NCI-H1417 treated with DMSO at 0.1 percent for 48 hours (cell line): ENCODE data around the gene LYVE1.

Source experiments
- DNase-seq: peaks from one replicate; lab custom pipeline; 2025; lab: John Stamatoyannopoulos, UW

LYVE1 gene

DNA sequence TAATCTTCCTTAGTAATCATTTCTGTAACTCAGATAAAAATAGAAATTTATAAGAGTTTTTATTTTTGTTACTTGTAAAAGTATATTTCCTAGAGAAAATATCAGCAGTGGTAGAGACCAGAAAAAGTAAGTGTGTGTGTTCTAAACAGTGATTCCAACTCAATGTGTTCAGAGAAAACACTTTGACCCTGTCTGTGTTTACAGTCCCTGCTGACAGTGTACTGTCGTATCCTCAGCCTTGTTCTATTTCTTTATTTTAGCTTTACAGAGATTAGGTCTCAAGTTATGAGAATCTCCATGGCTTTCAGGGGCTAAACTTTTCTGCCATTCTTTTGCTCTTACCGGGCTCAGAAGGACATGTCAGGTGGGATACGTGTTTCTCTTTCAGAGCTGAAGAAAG, 10.2 kb downstream of the LYVE1 start:
- no peak for DNase-seq

DNA sequence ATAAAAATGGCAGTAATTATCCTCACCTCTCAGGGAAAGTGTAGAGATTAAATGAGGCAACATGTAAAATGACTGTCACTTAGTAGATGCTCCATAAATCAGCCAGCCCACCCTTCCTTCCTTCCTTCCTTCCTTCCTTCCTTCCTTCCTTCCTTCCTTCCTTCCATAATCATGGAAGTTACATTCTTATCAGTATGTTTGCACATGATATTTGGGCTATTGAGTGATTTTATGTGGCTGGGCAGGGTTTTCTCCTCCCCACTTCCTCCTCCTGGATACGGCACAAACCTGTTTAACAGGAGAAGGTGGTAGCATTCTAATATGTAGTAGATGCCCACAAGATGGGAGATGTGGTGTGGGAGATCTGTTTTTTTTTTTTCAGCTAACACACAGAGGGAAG, 11.9 kb downstream of the LYVE1 start:
- DNase-seq: no peak

DNA sequence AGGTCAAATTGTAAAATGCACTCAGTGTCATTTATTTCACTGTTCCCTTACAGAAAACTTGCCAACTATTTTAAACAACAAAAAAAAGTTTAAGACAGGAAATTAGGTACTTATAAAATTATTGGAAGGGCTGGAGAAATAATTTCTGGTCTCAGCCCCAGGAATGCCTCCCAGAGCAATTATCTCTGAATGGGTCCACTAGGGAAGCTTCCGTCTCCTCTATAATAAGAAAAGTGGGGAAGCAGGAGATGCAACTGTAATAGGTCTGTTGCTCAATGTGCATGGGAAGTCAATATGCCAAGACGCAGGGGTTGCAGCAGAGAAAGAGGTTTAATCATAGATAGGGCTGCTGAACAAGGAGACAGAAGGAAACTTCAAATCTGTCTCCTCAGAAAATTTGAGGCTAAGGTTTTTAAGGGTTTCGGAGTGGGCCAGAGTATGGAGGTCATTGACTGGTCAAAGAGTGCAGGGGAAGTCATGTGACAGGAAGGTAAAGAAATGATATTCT, 16.6 kb downstream of the LYVE1 start:
- DNase-seq: no peak

DNA sequence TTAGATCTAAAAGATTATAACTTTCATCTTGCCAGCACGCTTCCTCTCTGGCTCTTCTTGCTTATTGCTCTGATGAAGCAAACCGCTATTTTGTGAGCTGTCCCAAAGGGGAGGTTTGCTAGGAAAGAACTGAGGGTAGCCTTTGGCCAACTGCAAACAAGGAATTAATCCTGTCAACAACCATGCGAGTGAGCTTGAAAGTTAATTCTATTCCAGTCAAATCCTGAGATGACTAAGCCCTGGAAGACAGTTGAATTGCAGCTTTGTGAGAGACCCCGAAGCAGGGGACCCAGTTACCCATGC, 17.2 kb downstream of the LYVE1 start:
- DNase-seq: no peak

DNA sequence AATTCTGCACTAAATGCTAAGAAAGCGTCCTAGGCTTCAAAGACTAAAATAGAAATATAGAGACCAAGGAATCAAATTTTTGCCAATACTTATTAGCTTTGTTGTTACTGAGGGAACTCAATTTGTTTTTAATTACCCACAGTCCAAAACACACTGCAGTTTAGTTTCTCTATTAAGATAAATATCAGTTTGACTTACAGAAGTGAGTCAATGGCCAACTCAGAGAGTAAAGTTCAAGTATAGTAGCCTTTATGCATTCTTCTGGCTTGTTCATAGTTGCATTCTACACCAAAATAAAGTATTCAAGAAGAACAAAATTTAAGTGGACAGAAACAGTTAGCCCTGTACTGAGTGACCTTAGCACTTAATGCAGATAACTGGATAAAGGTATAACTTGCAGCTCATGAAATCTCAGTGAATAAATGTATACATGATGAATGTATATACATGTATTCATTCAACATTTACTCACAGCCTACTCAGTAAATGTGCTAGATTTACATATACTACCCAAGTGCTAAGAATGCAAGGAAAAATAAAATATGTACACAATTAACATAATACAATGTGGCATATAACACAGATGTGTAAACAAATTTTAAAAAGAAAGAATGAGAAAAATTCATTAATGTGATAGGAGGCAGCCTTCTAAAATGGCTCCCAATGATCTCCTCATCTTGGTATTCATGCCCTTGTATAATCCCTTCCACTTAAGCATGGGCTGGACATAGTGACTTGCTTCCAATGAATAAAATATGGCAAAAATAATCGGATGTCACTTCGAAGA, 17.8 kb downstream of the LYVE1 start:
- DNase-seq: no peak

DNA sequence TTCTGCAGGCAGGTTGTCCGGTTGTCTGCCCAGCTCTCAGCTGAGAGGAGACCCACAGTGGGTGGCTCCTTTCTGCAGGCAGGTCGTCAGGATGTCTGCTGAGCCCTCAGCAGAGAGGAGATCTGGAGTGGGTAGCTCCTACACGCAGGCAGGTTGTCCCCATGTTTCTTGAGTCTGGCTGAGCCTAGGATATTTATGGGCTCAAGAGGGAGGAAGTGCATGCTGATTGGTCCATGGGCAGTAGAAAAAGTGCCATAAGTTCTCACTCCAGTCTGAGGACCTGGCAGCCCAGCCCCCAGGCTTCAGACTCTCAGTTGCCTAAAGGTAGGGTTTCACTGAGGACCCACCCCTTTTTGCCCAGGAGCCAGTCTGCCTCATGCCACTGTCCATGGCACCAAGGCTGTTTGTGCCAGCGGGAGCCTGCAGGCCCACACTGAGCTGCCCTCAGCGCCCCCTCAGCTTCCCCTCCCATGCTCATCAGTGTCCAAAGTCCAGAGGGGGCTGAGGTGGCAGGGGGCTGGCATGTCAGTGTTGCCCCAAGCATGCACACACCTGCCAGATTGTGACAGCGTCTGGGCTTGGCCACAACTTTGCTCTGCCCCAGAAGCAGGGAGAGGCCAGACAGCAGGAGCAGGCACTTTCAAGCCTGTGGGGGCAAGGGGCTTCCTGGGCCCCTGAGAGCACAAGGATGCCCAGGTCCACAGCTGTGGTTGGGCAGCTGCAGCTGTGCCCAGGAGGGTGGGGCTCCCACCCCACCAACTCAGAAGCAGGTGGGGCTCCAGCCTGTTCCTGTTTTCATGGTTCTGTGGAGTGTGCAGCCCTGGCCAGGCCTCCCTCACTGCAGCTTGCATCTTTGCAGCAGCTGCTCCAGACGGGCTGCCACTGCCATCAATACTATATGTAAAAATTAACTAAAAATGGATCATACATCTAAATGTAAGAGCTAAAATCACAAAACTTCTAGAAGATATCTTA, 23.7 kb downstream of the LYVE1 start:
- DNase-seq: no peak

DNA sequence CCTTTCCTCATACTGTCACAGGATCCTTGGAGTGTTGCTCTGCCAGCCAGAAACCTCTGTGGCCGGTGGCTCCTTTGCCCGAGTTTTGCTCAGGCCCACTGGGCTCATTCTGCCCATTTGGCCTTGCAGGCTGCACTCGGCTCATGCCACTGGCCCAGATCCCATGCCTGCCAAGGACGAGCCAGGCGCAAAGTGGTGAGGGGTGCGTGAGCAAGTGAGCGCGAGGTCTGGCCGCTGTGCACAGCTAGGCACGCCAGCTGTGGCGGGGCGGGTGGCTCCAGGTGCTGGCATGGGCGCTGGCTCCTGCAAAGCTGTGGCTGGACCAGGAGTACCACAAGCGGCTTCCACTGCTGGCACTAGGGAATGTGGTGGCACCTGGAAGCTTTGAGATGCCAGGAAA, 24.7 kb downstream of the LYVE1 start:
- no peak for DNase-seq

DNA sequence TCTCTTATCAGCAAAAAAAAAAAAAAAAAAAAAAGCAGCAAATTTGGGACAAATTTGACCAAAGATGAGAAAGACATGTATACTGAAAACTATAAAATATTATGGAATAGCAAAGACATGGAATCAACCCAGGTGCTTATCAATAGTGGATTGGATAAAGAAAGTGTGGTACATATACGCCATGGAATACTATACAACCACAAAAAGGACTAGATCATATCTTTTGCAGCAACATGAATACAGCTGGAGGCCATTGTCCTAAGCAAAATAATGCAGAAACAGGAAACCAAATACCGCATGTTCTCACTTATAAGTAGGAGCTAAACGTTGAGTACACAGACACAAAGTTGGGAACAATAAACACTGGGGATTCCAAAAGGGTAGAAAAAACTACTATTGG, 25.7 kb downstream of the LYVE1 start:
- no peak for DNase-seq

DNA sequence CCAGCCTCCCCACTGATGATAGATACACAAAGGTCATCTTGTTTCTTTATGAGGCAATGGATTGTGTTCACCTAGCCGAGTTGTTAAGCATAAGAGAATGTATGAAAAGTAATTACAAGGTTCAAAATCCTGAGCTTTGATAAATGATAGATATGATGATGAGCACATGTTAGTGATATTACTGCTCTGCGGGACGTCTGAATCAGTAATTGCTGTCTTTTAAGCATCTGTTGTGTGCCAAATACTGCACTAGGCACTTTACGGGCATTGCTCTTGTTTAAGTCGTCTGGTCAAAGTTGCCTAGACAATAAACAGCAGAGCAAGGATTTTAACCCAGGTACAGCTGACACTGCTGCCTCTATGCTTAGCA, 26.9 kb downstream of the LYVE1 start:
- DNase-seq: peak; percentile 50

DNA sequence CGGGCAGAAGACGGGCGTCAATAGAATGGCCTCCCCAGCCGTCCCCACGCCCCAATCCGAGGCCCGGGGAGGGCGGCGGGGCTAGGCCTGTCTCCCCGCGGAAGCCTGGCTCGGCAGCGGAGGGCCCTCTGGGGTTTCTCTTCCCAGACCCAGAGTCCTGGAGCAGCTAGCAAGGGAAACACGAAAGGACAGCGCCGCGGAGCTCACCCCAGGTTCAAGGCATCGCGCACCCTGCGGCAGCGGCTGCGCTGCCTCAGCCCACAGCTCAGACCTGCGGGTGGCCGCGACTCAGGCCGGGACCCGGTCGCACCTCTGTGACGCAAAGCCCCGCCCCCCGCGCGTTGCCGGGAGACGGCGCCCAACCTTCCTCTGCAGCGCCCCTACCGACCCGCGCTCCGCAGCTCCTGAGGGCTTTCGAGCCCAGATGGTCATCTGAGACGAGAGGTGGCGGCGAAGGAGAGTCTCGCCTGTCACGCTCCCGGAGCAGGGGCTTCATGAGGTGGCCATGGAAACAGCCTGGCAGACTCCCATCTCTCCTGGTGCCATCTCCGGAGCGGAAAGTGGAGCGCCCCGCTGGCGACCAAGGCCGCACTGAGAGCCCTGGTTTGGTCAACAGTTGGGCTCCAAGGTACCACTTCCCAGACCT, 27.4 kb downstream of the LYVE1 start, which contains the start of gene RNF141:
Gene RNF141, minus strand, starts transcription at position 273 of the 646 bp plus-strand sequence. CDS start 7,029 bp downstream, outside the sequence.
- DNase-seq: peak; percentile 69

DNA sequence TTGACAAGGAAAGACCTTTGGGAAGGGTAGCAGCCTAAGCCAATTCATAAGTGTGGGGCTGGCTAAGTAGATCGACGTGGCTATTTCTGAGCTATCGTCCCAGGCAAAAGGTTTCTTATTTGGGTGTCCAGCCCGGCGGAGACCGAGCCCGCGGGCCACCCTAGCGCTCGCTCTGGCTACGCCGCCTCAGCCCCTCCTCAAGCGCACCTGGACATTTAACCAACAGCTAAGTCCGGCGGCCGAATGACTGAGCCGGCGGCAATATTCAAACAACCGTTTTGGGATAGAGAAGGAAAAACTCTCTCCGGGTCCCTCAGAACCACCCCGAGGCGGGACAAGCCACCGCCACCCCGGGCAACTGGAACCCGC, 27.9 kb downstream of the LYVE1 start:
- DNase-seq: no peak

DNA sequence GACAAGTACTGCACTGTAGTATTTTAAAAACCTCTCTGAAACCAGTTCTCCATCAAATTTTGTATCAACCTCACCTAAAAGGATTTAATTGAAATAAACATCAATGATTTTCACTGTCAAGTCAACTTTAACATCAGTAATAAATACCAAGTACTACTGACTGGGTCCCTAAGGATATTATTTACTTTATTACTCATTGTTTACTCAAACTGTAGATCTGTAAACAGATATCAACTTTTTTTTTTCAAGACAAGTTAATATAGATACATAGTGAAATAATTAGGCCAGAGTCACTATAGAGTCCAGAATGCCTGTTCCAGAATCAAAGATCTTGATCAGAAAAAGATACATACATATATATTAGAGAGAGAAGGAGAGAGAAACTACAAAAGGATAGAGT, 29.1 kb downstream of the LYVE1 start:
- no peak for DNase-seq

DNA sequence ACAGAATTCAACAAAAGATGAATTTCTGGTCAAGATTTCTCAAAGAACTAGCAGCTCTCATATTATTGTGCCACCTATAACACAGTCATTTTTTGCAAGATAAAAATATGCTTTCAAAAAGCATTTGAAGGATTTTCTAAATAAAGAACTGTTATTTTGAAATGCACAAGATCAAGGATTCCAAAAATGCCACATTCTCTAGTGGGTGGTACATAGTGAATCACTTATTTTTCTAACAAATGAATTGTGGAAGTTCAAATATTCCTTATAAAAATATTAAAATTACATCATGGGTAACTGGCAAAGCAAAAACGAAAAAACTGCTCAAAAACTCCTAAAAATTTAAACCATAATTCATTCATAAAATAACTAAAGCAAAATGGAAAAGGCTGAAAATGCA, 29.5 kb downstream of the LYVE1 start:
- DNase-seq: no peak

DNA sequence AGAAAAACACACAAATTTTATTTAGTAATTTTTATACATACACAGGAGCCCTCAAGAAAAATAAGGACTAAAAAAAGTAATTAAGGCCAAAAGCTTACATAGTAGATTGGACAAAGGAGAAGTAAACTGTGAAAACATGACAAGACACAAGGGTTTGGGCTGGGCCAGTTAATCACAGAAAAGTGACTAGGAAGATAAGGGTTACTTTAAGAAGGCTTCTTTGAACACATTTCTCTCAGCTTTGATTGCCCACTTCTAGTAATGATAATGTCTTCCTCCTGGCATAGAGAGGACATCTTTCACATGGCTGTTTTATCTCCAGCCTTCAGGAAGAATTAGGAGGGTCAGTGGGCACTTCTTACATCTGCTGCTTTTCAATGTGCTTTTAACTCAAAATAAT, 30.9 kb downstream of the LYVE1 start:
- no peak for DNase-seq

DNA sequence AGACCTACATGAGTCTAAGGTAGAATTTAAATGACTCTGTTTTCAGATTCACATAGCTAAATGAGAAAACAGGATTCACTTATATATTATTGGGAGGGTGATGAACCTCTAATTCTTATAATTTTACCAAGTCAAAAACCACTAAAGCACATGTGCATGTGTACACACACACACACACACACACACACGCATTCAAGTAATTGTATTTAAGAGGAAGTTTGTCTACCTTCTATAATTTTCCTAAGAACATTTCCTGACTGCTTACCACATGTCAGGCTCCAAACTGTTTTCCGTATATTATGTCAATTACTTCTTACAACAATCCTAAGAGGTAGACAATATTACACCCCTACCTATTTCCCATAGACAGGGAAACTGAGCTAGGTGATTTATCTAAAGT, 34.1 kb downstream of the LYVE1 start:
- DNase-seq: no peak

DNA sequence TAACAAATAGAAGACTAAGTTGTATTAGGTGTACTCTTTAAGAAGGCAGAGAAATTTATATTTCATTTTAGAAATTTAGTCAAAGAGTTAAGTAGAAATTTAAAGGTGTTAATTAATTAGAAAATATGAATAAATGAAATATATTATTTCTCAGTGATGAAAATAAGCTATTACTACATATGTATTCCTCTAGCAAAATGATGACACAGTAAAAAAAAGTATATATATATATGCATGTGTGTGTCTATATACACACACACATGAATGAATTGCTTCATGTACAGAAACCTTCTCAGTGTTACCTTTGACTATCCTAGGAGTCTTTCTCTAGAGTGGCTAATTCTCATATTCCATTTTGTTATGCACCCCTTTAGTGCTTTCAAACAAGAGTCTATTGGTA, 35.1 kb downstream of the LYVE1 start:
- DNase-seq: no peak

DNA sequence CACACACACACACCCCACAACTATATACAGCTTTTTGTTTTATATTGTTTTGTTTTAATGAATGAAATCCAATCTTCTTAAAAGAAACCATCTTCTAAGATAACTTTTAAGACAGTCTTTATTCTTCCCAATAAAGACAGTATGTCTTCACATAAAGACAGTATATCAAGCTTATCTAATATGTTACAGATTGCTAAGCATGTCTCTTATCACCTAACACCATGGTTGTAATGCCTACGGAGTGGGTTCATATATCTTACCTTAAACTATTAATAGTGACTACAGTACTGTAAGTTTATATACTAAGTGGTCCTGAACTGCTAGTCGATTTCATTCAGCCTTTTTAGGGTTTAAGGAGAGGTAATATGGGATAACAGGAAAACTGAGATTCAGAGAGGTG, 35.9 kb downstream of the LYVE1 start:
- no peak for DNase-seq

DNA sequence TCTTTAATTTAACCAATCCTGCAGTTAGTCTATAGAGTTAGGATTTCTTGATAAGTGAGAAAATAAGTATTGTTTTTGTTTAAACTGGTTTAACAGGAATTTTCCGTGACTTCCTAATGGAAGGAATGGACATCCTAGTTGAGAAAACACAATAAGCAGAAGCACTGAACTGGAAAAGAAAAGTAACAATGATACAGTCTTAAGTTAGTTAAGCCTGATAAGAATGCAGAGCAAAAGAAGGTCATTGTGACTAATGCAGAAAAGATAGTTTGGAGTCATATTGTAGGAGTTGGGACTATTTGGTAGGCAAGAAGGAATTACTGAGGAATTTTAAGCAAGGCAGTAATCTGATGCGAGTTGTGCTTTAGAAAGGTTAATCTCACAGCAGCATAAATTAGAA, 39.2 kb downstream of the LYVE1 start:
- no peak for DNase-seq

DNA sequence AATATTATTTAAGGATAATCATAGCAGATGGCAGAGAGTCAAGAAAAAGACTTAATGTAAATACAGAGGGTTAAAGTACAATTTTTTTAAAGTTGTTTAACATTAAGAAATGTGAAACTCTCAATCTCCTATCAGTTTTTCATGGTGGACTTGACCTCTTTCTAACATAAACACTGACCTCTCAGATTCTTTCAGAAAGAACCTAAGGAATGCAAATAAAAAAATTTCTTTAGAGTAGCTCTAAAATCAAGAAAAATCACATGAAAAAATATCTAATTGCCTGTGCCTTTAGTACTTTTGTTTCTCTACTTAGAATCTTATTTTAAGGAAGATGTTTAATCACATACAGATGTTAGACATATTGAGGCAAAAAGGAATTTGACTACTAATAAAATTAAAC, 40.3 kb downstream of the LYVE1 start:
- no peak for DNase-seq

DNA sequence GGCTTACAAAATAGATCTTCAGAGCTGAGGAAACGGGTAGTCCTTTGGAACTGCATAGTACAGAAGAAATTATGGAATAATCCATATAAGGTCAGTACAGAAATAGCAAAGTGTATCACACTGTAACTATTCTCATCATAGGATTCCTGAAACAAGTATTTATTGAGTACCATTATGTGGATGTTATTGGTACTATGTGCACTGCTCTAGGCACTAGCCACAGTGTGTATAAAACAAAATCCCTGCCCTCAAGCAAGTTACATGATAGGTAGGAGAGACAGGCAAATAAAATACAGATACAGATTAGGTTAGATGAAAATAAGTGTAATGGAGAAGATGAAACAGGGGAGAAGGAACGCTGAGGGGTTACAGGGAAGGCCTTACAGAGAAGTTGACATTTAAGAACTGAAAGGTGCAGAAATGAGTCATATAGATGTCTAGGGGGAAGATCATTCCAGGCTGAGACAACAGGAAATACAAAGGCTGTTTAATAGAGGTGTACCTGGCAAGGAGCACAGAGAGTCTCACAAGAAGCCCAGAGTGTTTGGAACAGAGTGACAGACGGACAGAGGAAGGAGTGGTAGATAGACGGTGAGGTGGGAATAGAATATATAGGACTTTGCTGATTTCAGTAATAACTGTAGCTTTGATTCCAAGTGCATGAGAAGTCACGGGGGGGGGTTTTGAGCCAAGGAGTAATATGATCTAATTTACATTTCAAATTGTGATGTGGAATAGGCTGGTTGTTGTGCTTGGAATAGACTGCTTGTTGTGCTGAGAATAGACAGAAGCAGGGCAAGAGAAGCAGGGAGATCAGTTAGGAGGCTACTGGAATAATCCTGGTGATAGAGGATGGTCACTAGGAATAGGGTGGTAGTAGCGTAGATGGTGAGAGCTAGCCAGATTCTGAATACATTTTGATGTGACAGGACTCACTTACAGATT, 41.2 kb downstream of the LYVE1 start:
- DNase-seq: no peak

DNA sequence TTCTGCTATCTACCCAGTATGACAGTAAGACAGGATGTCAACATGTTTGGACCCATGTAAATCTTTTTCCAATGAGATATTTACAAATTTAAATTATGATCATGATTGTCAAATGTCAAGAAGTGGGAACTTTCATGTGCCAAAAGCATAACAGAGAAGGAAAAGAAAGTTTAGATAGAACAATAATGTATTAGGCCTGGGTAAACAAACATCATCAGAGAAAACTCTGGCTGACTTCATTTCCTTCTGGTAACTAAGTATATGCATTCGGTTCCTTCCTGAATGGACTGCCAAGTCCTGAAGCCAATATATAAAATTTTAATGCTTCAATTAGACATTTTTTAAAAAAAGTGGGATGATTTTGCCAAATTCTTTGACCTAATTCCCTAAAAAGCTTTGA, 44.0 kb downstream of the LYVE1 start:
- DNase-seq: no peak

DNA sequence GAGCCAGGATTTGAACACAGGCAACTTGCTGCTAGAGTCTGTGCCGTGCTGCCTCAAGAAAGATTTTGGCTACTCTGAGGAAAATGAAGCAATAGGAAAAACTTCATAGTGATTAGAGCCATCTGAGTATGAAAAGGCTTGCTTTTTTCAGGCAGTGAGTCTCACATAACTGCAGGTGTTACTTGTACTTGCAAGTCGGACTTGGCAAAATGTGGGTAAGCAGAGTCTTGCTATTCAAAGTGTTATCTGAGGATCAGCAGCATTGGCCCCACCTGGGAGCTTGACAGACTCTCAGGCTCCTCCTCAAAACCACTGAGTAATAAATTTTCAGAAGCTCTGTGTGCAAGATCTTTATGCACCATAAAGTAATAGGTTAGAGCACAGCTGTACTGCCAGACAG, 45.5 kb downstream of the LYVE1 start:
- DNase-seq: no peak
